ENCODE results near the gene ZSWIM4.

ZSWIM4 gene

GRCh38 chr19:13876834-13877233 lies 81.6 kb downstream of the ZSWIM4 start, which contains the start of gene NANOS3:
TSS of gene NANOS3 (plus strand) at chr19:13877134. CDS start at chr19:13877249, 115 bp downstream.
- no peak for TF ChIP-seq CTCF (IDR thresholded peaks at IDR 0.05)
- Histone ChIP-seq H3K27me3 (peaks cover 37% of the 10 kb centered on the region), H3K36me3 (no peaks in the 10 kb centered on the region), H3K27ac (no peak within 1 kb of the TSS), H3K4me3 (ENCODE audit: low read depth in 1 of 2, low read length in 1 of 2) (no peak within 1 kb of the TSS), H3K9me3 (no peaks in the 10 kb centered on the region), H3K4me1 (ENCODE audit: control insufficient read depth in 1 of 2, insufficient read depth in 1 of 2, low read depth in 1 of 2, low read length in 1 of 2) (peaks cover 27 to 35% of the 10 kb centered on the region in 2 experiments)

GRCh38 chr19:13877303-13877702 lies 82.1 kb downstream of the ZSWIM4 start:
- no peak overlapping the region for H3K27ac ChIP-seq
- peaks cover 33% of the 10 kb centered on the region for H3K27me3 ChIP-seq
- no peaks in the 10 kb centered on the region for H3K9me3 ChIP-seq
- H3K36me3 ChIP-seq: no peaks in the 10 kb centered on the region
- H3K4me3 ChIP-seq (ENCODE audit: low read depth in 1 of 2, low read length in 1 of 2): no peak overlapping the region
- peaks cover 32 to 40% of the 10 kb centered on the region in 2 experiments for H3K4me1 ChIP-seq (ENCODE audit: control insufficient read depth in 1 of 2, insufficient read depth in 1 of 2, low read depth in 1 of 2, low read length in 1 of 2)
- no peak for TF ChIP-seq CTCF (IDR thresholded peaks at IDR 0.05)

GRCh38 chr19:13880059-13881043 lies 85.1 kb downstream of the ZSWIM4 start:
- H3K4me1 ChIP-seq (ENCODE audit: control insufficient read depth in 1 of 2, insufficient read depth in 1 of 2, low read depth in 1 of 2, low read length in 1 of 2): peaks cover 35 to 36% of the 10 kb centered on the region in 2 experiments
- TF ChIP-seq CTCF (IDR thresholded peaks at IDR 0.05): peak; percentile 99
- H3K27ac ChIP-seq: peak overlapping the region; percentile 77

GRCh38 chr19:13881251-13881691 lies 86.0 kb downstream of the ZSWIM4 start:
- Histone ChIP-seq H3K36me3 (no peaks in the 10 kb centered on the region), H3K27me3 (peaks cover 19% of the 10 kb centered on the region), H3K27ac (peak overlapping the region; percentile 77), H3K4me3 (ENCODE audit: low read depth in 1 of 2, low read length in 1 of 2) (peak overlapping the region in 1 of 2 experiments; percentile 41), H3K4me1 (ENCODE audit: control insufficient read depth in 1 of 2, insufficient read depth in 1 of 2, low read depth in 1 of 2, low read length in 1 of 2) (peaks cover 35 to 36% of the 10 kb centered on the region in 2 experiments), H3K9me3 (no peaks in the 10 kb centered on the region)
- TF ChIP-seq CTCF (IDR thresholded peaks at IDR 0.05): no peak

More at GRCh38 chr19:13880059-13881043, 85.1 kb downstream of the ZSWIM4 start:
- Histone ChIP-seq H3K27me3 (peaks cover 11% of the 10 kb centered on the region), H3K4me3 (ENCODE audit: low read depth in 1 of 2, low read length in 1 of 2) (peak overlapping the region; percentile 41 to 49), H3K9me3 (no peaks in the 10 kb centered on the region), H3K36me3 (no peaks in the 10 kb centered on the region)
